MM.1S (cell line): Measurements from ENCODE around the gene TRH.

Source experiments
- DNase-seq: peaks from one replicate; pipeline ENCODE4 v3.0.0-alpha.2; 2015
- H2AFZ ChIP-seq: fragments of 300-600 bp; sonication (generic); 2 replicates; pipeline ENCODE4 v1.6.0; 2016; ENCODE audit warnings: antibody characterized with exemption, low read length
- H3F3A ChIP-seq: fragments of 300-600 bp; sonication (generic); 2 replicates; pipeline ENCODE4 v1.6.1; 2016; ENCODE audit warnings: mild to moderate bottlenecking, antibody characterized with exemption, low read length, moderate library complexity, mixed read lengths; ENCODE audit not compliant: insufficient read depth
- H3K27ac ChIP-seq: fragments of 300-600 bp; sonication (generic); 2 replicates; pipeline ENCODE4 v1.5.1; 2016; ENCODE audit warnings: mild to moderate bottlenecking, low read length
- H3K27me3 ChIP-seq: fragments of 300-600 bp; sonication (generic); replicated peaks from 2 replicates; pipeline ENCODE4 v1.6.0; 2016; ENCODE audit warnings: low read length; ENCODE audit not compliant: insufficient read depth
- H3K36me3 ChIP-seq: fragments of 300-600 bp; sonication (generic); replicated peaks from 2 replicates; pipeline ENCODE4 v1.6.1; 2016; ENCODE audit warnings: mild to moderate bottlenecking, low read length, mixed read lengths; ENCODE audit not compliant: insufficient read depth
- H3K4me1 ChIP-seq: fragments of 300-600 bp; sonication (generic); 2 replicates; pipeline ENCODE4 v1.6.1; 2016; ENCODE audit warnings: low read length, mixed read lengths
- H3K4me2 ChIP-seq: fragments of 300-600 bp; sonication (generic); 2 replicates; pipeline ENCODE4 v1.6.0; 2016; ENCODE audit warnings: low read depth, low read length
- H3K4me3 ChIP-seq: fragments of 300-600 bp; sonication (generic); 2 replicates; pipeline ENCODE4 v1.5.1; 2016; ENCODE audit warnings: low read length, mixed read lengths
- H3K79me2 ChIP-seq: fragments of 300-600 bp; sonication (generic); 2 replicates; pipeline ENCODE4 v1.6.1; 2016; ENCODE audit warnings: mixed run types, low read length, mixed read lengths
- H3K9ac ChIP-seq: fragments of 300-600 bp; sonication (generic); 2 replicates; pipeline ENCODE4 v1.6.1; 2016; ENCODE audit warnings: low read length, mixed read lengths
- H3K9me2 ChIP-seq: fragments of 300-600 bp; sonication (generic); replicated peaks from 2 replicates; pipeline ENCODE4 v1.6.1; 2016; ENCODE audit warnings: mild to moderate bottlenecking, low read length, mixed read lengths; ENCODE audit not compliant: insufficient read depth
- H3K9me3 ChIP-seq: fragments of 300-600 bp; sonication (generic); replicated peaks from 2 replicates; pipeline ENCODE4 v1.6.1; 2016; ENCODE audit warnings: mild to moderate bottlenecking, low read length, mixed read lengths; ENCODE audit not compliant: insufficient read depth
- H4K20me1 ChIP-seq: fragments of 300-600 bp; sonication (generic); 2 replicates; pipeline ENCODE4 v1.6.1; 2016; ENCODE audit warnings: mild to moderate bottlenecking, low read length, moderate library complexity, mixed read lengths; ENCODE audit not compliant: insufficient read depth
- EZH2 ChIP-seq: fragments of 300-600 bp; sonication (generic); optimal IDR thresholded peaks from 2 replicates; pipeline ENCODE3; 2017; ENCODE audit warnings: low read depth, mild to moderate bottlenecking, antibody characterized with exemption, low read length, mixed read lengths
- EZH2phosphoT487 ChIP-seq: fragments of 300-600 bp; sonication (generic); IDR thresholded peaks from 2 replicates; pipeline ENCODE4 v1.6.1; 2018; ENCODE audit warnings: antibody characterized with exemption, low read length
- TF ChIP-seq, protein P1 (sequence below): fragments of 300-600 bp; sonication (generic); IDR thresholded peaks from 2 replicates; pipeline ENCODE4 v1.5.1; 2016; ENCODE audit warnings: antibody characterized with exemption, low read length, mixed read lengths

TRH gene

DNA sequence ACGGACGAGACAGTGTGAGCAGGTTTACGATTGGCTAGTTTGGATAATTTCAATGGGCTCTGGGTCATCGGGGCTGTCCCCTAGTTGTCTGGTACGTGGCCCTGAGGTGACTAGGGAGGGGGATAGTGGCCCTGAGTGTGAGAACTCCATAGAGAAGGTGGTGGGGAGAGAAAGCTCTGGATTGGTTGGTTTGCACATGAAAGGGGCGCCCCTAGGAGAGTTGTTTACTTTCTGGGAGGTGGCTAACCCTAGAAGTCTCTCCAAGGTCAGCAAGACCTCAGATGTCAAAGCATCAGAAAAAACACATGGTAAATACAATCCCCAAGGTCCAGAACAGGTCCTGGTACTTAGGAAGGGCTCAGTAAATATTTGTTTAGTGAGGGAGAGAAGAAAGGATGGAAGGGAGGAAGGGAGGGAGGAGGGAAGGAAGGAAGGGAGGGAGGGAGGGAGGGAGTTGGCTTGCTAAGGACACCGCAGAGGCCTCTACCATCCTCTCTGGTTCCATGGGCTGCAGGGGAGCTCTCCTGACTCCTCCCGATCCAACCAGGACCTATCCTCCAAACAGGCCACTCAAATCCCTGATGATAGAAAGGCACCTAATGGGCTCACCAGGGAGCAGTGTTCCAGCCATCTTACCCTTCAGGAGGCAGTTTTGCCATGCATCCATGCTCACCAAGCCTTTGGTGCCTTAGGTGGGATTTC lies 3.0 kb upstream of the TRH start:
- H4K20me1 ChIP-seq, result no peaks in the 10 kb centered on the region
- H3K36me3 ChIP-seq, result no peaks in the 10 kb centered on the region
- no peak overlapping the region for H3K4me2 ChIP-seq
- H3K4me3 ChIP-seq, result no peak overlapping the region
- peaks cover 10% of the 10 kb centered on the region for H3K27me3 ChIP-seq
- no peaks in the 10 kb centered on the region for H3K4me1 ChIP-seq
- TF ChIP-seq, protein P1, sequence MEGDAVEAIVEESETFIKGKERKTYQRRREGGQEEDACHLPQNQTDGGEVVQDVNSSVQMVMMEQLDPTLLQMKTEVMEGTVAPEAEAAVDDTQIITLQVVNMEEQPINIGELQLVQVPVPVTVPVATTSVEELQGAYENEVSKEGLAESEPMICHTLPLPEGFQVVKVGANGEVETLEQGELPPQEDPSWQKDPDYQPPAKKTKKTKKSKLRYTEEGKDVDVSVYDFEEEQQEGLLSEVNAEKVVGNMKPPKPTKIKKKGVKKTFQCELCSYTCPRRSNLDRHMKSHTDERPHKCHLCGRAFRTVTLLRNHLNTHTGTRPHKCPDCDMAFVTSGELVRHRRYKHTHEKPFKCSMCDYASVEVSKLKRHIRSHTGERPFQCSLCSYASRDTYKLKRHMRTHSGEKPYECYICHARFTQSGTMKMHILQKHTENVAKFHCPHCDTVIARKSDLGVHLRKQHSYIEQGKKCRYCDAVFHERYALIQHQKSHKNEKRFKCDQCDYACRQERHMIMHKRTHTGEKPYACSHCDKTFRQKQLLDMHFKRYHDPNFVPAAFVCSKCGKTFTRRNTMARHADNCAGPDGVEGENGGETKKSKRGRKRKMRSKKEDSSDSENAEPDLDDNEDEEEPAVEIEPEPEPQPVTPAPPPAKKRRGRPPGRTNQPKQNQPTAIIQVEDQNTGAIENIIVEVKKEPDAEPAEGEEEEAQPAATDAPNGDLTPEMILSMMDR, result no peak
- TF ChIP-seq EZH2phosphoT487 (no peak), EZH2 (no peak)
- H3K27ac ChIP-seq, result no peak overlapping the region
- no peaks in the 10 kb centered on the region for H3K9me3 ChIP-seq
- no peak overlapping the region for H3K9ac ChIP-seq
- H3K9me2 ChIP-seq, result no peaks in the 10 kb centered on the region
- no peaks in the 10 kb centered on the region for H3F3A ChIP-seq
- no peak for DNase-seq
- no peaks in the 10 kb centered on the region for H3K79me2 ChIP-seq
- no peak overlapping the region for H2AFZ ChIP-seq

DNA sequence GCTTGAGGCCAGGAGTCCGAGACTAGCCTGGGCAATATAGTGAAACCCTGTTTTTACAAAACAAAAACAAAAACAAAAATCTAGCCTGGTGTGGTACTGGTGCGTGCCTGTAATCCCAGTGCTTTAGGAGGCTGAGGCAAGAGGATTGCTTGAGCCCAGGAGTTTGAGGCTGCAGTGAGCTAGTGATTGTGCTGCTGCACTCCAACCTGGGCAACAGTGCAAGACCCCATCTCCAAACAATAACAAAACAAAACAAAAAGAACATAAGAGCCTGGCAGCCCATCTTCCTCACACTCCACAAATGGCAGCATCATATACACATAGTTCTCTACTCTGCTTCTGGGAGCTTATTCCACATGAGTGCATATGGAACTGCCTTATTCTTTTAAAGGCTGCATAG lies 2.2 kb upstream of the TRH start:
- no peak for DNase-seq
- Histone ChIP-seq H3K27ac (no peak overlapping the region), H3K4me1 (no peaks in the 10 kb centered on the region), H3K9ac (no peak overlapping the region), H2AFZ (no peak overlapping the region), H4K20me1 (no peaks in the 10 kb centered on the region), H3K79me2 (no peaks in the 10 kb centered on the region), H3K9me3 (no peaks in the 10 kb centered on the region), H3K36me3 (no peaks in the 10 kb centered on the region), H3K27me3 (peaks cover 10% of the 10 kb centered on the region), H3K4me3 (no peak overlapping the region), H3K9me2 (no peaks in the 10 kb centered on the region), H3K4me2 (no peak overlapping the region), H3F3A (no peaks in the 10 kb centered on the region)
- TF ChIP-seq, protein P1, result no peak
- no peak for TF ChIP-seq EZH2
- TF ChIP-seq EZH2phosphoT487, result no peak

DNA sequence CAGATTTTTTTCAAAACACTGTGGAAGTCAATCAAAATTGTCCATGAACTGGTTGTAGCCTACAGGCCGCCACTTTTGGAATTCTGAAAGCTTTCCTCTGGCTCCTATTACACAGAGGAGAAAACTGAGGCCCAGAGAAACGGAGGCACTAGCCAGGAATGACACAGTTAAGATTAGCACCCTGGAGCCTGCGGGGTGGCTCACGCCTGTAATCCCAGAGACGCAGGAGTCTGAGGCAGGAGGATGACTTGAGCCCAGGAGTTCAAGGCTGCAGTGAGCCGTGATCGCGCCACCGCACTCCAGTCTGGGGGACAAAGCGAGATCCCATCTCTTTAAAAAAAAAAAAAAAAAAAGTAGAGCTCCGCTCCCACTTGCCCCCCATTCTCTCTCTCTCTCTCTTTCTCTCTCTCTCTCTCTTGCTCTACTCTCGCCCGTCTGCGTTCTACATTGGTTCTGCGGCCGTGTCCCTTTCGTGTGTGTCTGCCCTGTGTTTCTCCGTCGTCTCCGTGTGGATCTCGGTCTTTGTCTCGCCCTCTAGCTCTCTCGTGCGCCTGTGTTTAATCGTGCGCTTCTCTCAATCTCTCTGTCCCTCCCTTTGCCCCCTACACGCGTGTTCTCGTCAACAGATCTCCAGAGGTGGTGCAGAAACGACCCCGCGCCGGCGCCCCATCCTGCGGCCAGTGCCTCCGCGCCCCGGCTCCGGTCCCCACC lies 512 bp upstream of the TRH start:
- TF ChIP-seq, protein P1, result no peak
- TF ChIP-seq EZH2phosphoT487 (no peak), EZH2 (no peak)
- Histone ChIP-seq H4K20me1 (no peaks in the 10 kb centered on the region), H3K27ac (no peak overlapping the region), H3K4me3 (no peak overlapping the region), H3K9me2 (no peaks in the 10 kb centered on the region), H3K4me1 (no peaks in the 10 kb centered on the region), H3K27me3 (peaks cover 10% of the 10 kb centered on the region), H3K79me2 (no peaks in the 10 kb centered on the region), H3K4me2 (no peak overlapping the region), H2AFZ (no peak overlapping the region), H3K36me3 (no peaks in the 10 kb centered on the region), H3K9me3 (no peaks in the 10 kb centered on the region), H3K9ac (no peak overlapping the region), H3F3A (no peaks in the 10 kb centered on the region)
- DNase-seq, result no peak
